Effector CD8-positive, alpha-beta T cell (primary cell): Measurements from ENCODE around the gene RNF167.

Source experiments
- DNase-seq: peaks from one replicate; lab custom pipeline; 2025; lab: John Stamatoyannopoulos, UW
- total RNA-seq, 4 experiments: gene quantifications; one replicate each; lab custom pipeline; 2026; lab: John Stamatoyannopoulos, UW

Gene RNF167
- total RNA-seq = 84.0 to 102 (median 96.5) reads per million in 4 experiments

DNA sequence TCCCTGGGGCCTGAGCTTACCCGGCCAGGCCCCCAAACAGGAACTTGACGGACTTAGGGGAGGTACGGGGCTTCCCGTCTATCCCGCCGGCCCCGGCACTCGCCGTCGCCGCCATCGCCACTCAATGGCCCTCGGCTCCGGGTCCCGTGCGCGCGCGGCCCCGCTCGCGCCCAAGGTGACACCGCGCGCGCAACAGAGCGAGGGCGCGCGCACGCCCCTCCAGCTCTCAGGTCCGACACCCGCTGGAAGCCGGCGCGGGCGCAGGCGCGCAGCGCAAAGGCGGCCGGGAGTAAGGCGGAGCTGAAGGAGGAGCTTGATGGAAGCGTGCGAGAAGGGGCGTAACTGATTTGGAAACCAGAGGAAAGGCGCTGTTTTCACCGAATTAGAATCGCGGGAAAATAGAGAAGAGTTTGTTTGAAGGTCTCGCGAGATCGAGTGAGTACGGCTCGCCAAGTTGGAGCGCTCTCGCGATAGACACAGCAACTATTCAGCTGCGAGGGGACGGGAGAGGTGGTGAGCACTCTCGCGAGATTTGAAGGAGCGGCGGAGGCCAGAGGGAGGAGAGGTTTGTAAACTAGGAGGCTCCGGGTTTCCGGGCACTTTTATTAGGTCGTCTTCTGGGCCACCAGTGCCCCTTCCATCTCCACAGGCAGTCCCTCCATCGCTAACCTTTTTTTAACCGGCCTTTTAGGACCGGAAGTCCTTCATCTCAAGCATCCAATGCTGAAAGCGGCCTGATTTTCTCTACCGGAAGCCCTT is at the start of gene RNF167, which contains the start of gene SLC25A11:
RNF167 (plus strand) TSS at position 473 of the 759 bp plus-strand sequence. CDS start 642 bp downstream, outside the sequence.
SLC25A11 (minus strand) TSS at position 251 of the 759 bp plus-strand sequence; CDS start at position 115, 136 bp downstream.
- peak; percentile 93 for DNase-seq

- no peak for DNase-seq
Observed at GRCh38 chr17:4891411-4892410, 48.4 kb upstream of the RNF167 start.

DNA sequence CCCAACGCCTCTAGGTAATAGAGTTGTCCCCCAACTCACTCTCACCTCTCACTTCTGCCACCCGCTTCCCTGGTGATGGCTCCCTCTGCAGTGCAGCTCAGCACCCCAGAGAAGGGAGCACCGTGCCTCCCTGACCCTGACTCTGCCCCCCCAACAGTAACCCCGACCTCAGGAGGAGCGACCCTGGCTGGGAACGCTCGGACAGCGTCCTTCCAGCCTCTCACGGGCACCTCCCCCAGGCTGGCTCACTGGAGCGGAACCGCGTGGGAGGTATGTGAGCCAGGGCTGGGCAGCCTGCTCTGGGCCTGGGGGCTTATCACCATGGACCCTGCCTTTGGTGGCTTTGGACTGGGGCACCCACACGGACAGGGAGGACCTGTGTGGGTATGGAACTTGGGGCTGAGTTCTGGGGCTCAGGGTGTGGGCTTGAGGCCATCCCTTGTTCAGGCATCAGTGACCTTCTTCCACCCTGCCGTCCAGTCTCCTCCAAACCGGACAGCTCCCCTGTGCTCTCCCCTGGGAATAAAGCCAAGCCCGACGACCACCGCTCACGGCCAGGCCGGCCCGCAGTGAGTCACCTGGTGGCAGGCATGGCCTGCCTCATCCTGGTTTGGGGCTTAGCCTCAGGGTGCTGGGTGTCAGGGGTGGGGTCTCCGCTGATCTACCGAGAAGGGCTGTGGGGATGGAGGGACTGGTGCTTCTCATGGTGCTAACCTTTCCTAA is 47.4 kb upstream of the RNF167 start:
- no peak for DNase-seq

- no peak for DNase-seq
Observed at GRCh38 chr17:4893272-4893671, 46.8 kb upstream of the RNF167 start.

- no peak for DNase-seq
Observed at GRCh38 chr17:4893721-4894560, 46.1 kb upstream of the RNF167 start.

DNA sequence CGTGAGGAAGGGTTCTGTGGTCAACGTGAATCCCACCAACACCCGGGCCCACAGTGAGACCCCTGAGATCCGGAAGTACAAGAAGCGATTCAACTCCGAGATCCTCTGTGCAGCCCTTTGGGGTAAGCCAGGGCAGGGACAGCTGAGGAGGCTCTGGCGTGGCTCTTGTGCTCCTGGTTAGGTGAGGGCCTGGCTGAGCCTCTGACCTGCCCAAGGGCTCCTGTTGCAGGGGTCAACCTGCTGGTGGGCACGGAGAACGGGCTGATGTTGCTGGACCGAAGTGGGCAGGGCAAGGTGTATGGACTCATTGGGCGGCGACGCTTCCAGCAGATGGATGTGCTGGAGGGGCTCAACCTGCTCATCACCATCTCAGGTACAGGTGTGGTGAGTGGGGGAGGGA is 44.9 kb upstream of the RNF167 start:
- DNase-seq = no peak

GRCh38 chr17:4895657-4896331 is 44.3 kb upstream of the RNF167 start:
- DNase-seq = no peak

DNA sequence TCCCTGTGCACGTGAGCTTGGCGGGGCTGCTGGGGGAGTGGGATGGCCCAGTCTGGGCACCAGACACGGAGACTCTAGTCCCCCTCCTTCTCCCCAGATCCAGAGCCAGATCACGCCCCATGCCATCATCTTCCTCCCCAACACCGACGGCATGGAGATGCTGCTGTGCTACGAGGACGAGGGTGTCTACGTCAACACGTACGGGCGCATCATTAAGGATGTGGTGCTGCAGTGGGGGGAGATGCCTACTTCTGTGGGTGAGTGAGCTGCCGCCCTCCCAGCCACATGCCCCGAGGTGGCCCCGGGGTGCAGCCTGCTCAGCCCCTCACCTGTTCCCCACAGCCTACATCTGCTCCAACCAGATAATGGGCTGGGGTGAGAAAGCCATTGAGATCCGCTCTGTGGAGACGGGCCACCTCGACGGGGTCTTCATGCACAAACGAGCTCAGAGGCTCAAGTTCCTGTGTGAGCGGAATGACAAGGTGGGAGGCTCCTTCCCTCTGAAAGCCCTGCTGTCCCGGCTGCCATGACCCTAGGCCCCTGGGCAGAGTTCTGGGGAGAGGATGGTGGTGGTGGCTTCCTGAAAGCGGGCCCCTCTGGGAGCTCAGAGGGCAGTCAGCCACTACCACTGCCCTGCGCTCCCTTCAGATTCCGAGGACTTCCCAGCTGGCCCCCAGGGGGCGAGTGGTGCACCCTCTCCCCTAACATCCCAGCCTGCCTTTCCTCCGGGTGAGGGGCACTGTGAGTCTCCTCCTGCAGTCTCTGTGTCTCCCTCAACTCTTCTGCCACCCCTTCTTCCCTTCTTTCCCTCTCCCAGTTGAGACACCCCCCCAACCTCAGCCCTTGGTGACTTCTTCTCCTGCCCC is 43.5 kb upstream of the RNF167 start:
- DNase-seq = no peak

DNA sequence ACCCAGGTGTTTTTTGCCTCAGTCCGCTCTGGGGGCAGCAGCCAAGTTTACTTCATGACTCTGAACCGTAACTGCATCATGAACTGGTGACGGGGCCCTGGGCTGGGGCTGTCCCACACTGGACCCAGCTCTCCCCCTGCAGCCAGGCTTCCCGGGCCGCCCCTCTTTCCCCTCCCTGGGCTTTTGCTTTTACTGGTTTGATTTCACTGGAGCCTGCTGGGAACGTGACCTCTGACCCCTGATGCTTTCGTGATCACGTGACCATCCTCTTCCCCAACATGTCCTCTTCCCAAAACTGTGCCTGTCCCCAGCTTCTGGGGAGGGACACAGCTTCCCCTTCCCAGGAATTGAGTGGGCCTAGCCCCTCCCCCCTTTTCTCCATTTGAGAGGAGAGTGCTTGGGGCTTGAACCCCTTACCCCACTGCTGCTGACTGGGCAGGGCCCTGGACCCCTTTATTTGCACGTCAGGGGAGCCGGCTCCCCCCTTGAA is 42.8 kb upstream of the RNF167 start:
- DNase-seq = no peak

DNA sequence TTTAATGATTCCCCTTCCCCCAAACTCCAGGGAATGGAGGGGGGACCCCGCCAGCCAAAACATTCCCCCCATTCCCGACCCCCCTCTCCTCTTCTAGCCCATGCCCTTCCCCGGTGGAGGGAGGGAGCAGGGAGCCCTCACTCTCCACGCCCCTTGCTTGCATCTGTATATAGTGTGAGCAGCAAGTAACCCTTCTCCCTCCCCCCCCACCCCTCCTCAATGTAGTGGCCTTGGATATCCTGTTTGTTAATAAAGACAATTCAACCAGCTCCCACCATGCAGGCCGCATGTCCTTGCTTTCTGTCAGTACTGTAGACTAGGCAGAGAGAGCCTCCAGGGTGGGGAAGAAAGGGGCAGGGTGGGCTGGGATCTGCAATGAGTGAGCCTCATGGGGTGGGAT is 42.3 kb upstream of the RNF167 start:
- no peak for DNase-seq

DNA sequence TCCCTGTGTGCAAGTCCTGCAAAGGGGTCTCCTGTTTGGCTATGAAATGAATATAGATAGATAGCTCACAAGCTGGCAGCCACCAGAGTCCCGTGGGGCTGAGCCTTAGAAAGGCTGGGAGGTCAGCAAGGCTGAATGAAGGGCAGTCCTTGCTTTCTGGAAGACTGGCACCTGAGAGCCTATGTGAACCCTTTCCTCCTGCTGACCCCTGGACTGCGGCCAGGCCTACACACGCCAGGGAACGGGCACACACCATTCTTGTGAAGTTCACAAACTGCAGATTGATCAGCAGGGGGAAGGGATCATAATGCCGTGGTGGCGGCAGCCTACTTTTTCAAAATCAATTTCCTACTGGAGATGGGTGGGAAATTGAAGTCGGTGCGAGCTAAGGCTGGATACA is 41.7 kb upstream of the RNF167 start:
- no peak for DNase-seq

DNA sequence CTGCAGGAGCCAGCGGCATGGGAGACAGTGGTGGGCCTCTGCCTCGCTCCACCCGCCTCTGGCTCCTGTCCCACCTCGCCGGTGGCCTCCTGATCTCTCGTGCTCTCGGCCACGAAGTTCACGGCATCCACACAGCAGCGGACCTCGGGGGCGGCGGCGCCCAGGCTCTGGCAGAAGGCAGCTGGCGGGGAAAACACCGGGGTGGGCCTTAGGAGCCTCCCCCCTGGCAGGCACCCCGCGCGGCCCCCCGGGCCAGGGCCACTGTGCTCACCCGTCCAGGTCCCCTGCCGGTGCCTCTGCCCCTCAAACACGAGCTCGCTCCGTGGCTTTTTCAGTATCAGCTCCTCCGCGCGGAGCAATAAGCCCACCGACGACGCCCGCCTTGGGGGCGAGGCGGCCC is 41.1 kb upstream of the RNF167 start:
- DNase-seq = no peak

GRCh38 chr17:4899341-4900230 is 40.5 kb upstream of the RNF167 start, which contains the start of gene C17orf107:
Gene C17orf107 (plus strand): TSS chr17:4899536. CDS start chr17:4899763, 227 bp downstream.
- DNase-seq = peak; percentile 95

DNA sequence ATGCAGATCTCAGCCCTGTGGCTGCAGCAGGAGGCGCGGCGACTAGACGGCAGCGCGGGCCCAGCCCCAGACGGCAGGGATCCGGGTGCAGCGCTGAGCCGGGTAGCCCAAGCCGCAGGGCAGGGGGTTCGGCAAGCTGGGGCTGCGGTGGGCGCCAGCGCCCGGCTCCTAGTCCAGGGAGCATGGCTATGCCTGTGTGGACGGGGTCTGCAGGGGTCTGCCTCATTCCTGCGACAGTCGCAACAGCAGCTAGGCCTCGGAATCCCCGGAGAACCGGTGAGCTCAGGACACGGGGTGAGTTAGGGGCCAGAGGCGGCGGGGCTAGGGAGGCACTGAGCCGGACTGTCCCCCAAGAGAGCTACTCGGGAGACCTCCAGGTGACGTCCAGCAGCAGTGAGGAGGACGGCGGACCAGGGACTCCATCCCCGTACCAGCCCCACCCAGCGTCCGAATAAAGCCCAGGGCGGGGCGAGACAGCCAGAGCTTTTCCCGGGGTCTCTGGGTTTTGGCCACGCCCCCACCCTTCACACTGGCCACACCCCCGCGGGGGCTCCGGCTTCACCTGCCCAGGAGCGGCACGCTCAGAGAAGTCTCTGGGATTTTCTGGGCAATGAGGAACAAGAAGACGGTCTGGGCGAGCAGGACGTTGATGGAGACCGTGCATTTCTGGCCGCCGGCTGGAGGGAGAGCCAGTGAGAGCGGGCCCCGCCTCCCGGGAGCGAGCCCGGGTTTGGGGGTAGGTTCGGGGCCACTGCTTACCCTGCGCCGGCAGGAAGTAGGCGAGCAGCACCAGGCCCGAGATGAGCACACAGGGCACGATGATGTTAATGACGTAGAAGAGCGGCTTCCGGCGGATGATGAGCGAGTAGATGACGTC is 39.6 kb upstream of the RNF167 start:
- DNase-seq = peak; percentile 45

GRCh38 chr17:4901108-4901647 is 38.9 kb upstream of the RNF167 start:
- no peak for DNase-seq

DNA sequence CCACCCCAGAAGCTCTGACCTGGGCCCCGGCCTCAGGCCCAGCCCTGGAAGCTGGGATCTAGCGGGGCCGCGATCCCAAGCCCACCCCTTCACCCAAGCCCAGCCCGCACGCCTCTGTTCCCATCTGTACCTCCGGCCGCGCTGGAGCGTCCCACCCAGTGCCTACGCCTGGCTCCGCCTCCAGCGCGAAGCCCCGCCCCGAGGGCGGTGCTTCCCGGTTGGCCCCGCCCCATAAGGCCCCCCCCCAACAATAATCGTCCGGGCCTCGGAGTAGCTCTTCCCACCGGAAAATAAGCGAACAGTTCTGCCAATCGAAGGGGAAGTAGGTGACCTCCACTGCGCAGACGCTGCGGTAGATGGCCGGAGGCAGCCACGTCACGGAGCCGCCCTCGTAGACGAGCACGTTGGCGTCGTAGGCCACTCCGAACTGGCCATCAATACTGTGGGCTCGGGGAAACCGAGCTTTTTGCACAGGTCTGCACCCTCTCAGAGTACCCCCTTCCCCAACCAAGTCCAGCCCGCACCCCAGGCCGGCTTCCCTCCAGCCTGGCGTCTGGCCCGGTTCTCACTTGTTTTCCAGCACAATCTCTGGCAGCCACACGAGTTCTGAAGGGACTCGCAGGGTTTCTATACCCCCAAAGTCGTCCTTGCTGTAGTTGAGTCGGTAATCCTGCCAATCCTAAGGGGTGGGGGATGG is 38.3 kb upstream of the RNF167 start:
- peak; percentile 20 for DNase-seq
